SU-DHL-6 (cell line): Measurements from ENCODE around the gene CYP4A22.

Experiments used
- H2AFZ ChIP-seq: fragments of 200-600 bp; sonication (generic); 2 replicates; pipeline ENCODE4 v1.6.1; 2014; ENCODE audit warnings: low read depth, mild to moderate bottlenecking, moderate library complexity, mixed read lengths, antibody characterized with exemption, low read length; ENCODE audit not compliant: severe bottlenecking
- H3F3A ChIP-seq: fragments of 200-600 bp; shearing (Covaris generic); 2 replicates; pipeline ENCODE4 v1.6.0; 2016; ENCODE audit warnings: antibody characterized with exemption, mild to moderate bottlenecking; ENCODE audit not compliant: insufficient read depth
- H3K27ac ChIP-seq: fragments of 200-600 bp; sonication (generic); 2 replicates; pipeline ENCODE4 v1.5.1; 2016; ENCODE audit warnings: low read depth, mild to moderate bottlenecking, low read length, moderate library complexity, mixed read lengths
- H3K27me3 ChIP-seq: fragments of 200-600 bp; sonication (generic), shearing (Covaris generic); 2 replicates; pipeline ENCODE4 v1.6.0; 2014; ENCODE audit warnings: mild to moderate bottlenecking, low read length
- H3K36me3 ChIP-seq: fragments of 200-600 bp; sonication (generic); 2 replicates; pipeline ENCODE4 v1.6.1; 2014; ENCODE audit warnings: mild to moderate bottlenecking, low read length, mixed read lengths
- H3K4me2 ChIP-seq: fragments of 300-600, 200-600 bp; shearing (Covaris generic), sonication (generic); 2 replicates; pipeline ENCODE4 v1.6.0; 2014; ENCODE audit warnings: low read length, low read depth, mild to moderate bottlenecking; ENCODE audit not compliant: poor library complexity, severe bottlenecking
- H3K4me3 ChIP-seq: fragments of 200-600 bp; sonication (generic); 2 replicates; pipeline ENCODE4 v1.5.1; 2014; ENCODE audit warnings: antibody characterized with exemption, low read length, mild to moderate bottlenecking, mixed read lengths; ENCODE audit not compliant: insufficient read depth, poor library complexity, severe bottlenecking
- H3K79me2 ChIP-seq: fragments of 200-600 bp; sonication (generic); 2 replicates; pipeline ENCODE4 v1.6.1; 2014; ENCODE audit warnings: mild to moderate bottlenecking, low read length, moderate library complexity; ENCODE audit not compliant: insufficient read depth
- H3K9ac ChIP-seq: fragments of 200-600 bp; sonication (generic); 2 replicates; pipeline ENCODE4 v1.7.0; 2014; ENCODE audit warnings: mild to moderate bottlenecking, low read length
- H3K9me2 ChIP-seq: fragments of 200-600 bp; sonication (generic); replicated peaks from 2 replicates; pipeline ENCODE4 v1.6.1; 2014; ENCODE audit warnings: low read length; ENCODE audit not compliant: insufficient read depth
- H3K9me3 ChIP-seq: fragments of 200-600 bp; sonication (generic); 2 replicates; pipeline ENCODE4 v1.6.1; 2014; ENCODE audit warnings: low read length, mixed read lengths; ENCODE audit not compliant: insufficient read depth
- H4K20me1 ChIP-seq: fragments of 200-600 bp; sonication (generic); 2 replicates; pipeline ENCODE4 v1.6.1; 2014; ENCODE audit warnings: low read depth, mild to moderate bottlenecking, antibody characterized with exemption, low read length, moderate library complexity, mixed read lengths
- EZH2phosphoT487 ChIP-seq: fragments of 200-600 bp; sonication (generic), shearing (Covaris generic); conservative IDR thresholded peaks from 2 replicates; pipeline ENCODE4 v1.6.1; 2018; ENCODE audit warnings: mild to moderate bottlenecking, antibody characterized with exemption, low read length, moderate library complexity, mixed read lengths
- TF ChIP-seq, protein P1 (sequence below): fragments of 200-600 bp; sonication (generic); IDR thresholded peaks from one replicate; pipeline ENCODE4 v1.5.1; 2017; ENCODE audit warnings: antibody characterized with exemption, mild to moderate bottlenecking, low read length, moderate library complexity; ENCODE audit not compliant: insufficient read depth, poor library complexity, severe bottlenecking

CYP4A22 gene

DNA sequence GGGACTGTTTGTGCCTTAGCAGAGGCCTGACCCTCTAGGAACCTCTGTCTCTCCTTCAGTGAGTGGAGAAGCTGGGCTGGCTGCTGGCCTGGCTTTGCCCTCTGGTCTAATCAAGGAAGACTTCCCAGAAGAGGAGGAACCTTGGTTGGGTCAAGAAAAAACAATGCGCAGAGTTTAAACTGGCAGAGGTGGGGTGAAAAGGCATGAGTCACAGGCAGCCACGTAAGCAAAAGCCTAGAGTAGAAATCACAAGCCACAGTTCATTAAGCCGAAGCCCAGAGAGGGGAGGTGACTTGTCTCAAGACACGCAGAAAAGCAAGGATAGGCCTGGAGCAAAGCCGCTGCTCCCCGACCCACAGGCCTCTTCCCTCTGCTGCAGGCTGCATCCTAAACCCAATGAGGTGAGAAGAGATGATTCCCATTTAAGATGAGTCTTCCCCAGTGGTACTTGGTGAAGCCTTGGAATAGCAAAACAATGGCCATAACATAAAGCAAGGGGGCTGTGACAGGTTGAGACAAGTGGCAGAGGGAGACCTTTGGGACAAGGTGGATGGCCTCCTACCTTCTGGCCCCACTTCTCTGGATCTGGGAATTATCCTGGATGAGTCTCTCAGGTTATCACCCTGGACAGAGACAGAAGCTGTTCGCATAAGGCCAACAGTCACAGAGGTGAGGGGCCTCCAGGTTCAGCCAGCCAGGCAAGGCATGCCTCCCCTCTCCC, 44.9 kb downstream of the CYP4A22 start:
- Histone ChIP-seq H3K36me3 (no peaks in the 10 kb centered on the region), H3K9ac (no peak overlapping the region), H2AFZ (no peak overlapping the region), H3K27ac (no peak overlapping the region), H3K9me3 (no peaks in the 10 kb centered on the region), H3K9me2 (no peaks in the 10 kb centered on the region), H3K4me3 (no peak overlapping the region), H3K27me3 (no peaks in the 10 kb centered on the region), H4K20me1 (no peaks in the 10 kb centered on the region), H3K4me2 (no peak overlapping the region), H3K79me2 (no peaks in the 10 kb centered on the region), H3F3A (no peaks in the 10 kb centered on the region)
- TF ChIP-seq EZH2phosphoT487: no peak
- TF ChIP-seq, protein P1, sequence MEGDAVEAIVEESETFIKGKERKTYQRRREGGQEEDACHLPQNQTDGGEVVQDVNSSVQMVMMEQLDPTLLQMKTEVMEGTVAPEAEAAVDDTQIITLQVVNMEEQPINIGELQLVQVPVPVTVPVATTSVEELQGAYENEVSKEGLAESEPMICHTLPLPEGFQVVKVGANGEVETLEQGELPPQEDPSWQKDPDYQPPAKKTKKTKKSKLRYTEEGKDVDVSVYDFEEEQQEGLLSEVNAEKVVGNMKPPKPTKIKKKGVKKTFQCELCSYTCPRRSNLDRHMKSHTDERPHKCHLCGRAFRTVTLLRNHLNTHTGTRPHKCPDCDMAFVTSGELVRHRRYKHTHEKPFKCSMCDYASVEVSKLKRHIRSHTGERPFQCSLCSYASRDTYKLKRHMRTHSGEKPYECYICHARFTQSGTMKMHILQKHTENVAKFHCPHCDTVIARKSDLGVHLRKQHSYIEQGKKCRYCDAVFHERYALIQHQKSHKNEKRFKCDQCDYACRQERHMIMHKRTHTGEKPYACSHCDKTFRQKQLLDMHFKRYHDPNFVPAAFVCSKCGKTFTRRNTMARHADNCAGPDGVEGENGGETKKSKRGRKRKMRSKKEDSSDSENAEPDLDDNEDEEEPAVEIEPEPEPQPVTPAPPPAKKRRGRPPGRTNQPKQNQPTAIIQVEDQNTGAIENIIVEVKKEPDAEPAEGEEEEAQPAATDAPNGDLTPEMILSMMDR: no peak

DNA sequence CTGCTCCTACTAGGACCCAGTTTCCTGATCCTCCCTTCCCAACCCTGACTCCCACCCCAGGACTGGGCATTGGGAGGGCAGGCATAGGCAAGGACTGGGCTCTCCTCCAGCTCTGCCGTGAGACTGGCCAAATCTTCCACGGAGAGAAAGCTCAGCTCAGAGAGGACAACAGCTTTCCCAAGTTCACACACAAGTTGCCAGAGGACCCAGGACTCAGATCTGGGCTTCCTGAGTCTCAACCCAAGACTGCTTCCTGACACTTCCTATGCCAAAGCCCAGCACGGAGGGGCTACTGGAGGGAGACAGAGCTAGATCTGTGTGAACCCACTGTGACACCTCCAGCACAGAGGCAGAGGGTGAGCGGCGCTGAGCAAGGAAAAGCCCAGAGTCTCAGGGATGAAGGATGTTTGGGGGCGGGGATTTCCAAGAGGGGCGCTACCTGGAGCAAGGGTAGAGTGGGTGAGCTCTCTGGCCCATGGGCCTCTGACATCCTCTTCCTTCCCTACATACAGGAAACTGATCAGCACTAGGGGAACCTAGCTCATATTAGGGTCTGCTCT, 45.5 kb downstream of the CYP4A22 start:
- no peak overlapping the region for H3K4me2 ChIP-seq

DNA sequence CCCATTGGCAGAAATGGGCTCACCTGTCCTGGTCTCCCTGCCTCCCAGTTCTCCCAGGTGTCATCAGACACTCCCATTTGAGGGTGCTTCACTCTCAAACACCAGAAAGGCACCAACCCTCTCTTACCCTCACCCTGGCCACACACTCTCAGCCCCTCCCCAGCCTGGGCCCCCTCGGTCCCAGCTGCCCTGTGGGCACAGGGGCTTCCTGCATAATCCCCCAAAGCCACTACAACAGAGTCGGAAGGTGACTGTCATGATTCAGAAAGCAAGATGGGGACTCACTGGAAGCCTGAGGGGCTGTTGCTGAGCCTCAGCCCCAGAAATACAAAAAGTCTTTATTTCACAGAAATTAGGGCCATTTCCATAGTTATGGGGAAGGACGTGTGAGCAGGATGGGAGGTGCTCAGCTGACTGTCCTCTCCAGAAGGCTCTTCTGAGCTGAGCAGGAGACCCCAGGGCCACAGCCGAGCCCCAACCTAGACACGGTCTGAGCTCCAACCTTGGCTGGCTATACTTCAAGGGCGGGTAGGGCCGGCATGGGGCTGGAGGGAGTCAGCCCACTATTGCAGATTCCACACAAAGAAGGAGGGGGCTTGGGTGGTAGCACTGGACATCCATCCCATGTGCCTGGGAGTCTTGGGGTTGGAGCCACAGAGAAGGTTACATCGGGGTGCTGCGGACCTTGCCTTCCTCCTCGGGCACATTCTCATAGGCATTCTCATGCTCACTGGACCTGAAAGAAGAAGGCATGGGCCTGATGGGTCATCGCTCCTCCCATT, 46.3 kb downstream of the CYP4A22 start:
- Histone ChIP-seq H3K36me3 (no peaks in the 10 kb centered on the region), H3K9ac (no peak overlapping the region), H4K20me1 (no peaks in the 10 kb centered on the region), H3K9me2 (no peaks in the 10 kb centered on the region), H3F3A (no peaks in the 10 kb centered on the region), H3K4me2 (no peak overlapping the region), H3K9me3 (no peaks in the 10 kb centered on the region), H2AFZ (no peak overlapping the region), H3K4me3 (no peak overlapping the region), H3K27me3 (no peaks in the 10 kb centered on the region), H3K79me2 (no peaks in the 10 kb centered on the region), H3K27ac (no peak overlapping the region)
- TF ChIP-seq, protein P1: no peak
- TF ChIP-seq EZH2phosphoT487: no peak

More for the DNA sequence above, 45.5 kb downstream of the CYP4A22 start:
- no peak for TF ChIP-seq EZH2phosphoT487
- TF ChIP-seq, protein P1: no peak
- H4K20me1 ChIP-seq: no peaks in the 10 kb centered on the region
- H3K9me2 ChIP-seq: no peaks in the 10 kb centered on the region
- H3K79me2 ChIP-seq: no peaks in the 10 kb centered on the region
- no peak overlapping the region for H3K9ac ChIP-seq
- H3K27ac ChIP-seq: no peak overlapping the region
- no peaks in the 10 kb centered on the region for H3F3A ChIP-seq
- no peak overlapping the region for H2AFZ ChIP-seq
- H3K4me3 ChIP-seq: no peak overlapping the region
- H3K27me3 ChIP-seq: no peaks in the 10 kb centered on the region
- H3K36me3 ChIP-seq: no peaks in the 10 kb centered on the region
- H3K9me3 ChIP-seq: no peaks in the 10 kb centered on the region
